ENCODE measurements around the gene KSR2.
"Not testable (repeated sequence)": the region's sequence is repeated elsewhere in the genome, so short reads cannot be mapped to it uniquely, and the experiment has no call there.

Gene KSR2

GRCh38 chr12:117680312-117680711 is 288.5 kb downstream of the KSR2 start:
- no peak for DNase-seq

- no peak for DNase-seq
These were observed 289.0 kb downstream of the KSR2 start for GRCh38 chr12:117679776-117680175.

- no peak for DNase-seq
These were observed 294.0 kb downstream of the KSR2 start for GRCh38 chr12:117674763-117675162.

GRCh38 chr12:117674313-117674712 is 294.5 kb downstream of the KSR2 start:
- DNase-seq, result no peak

- no peak for DNase-seq
These were observed 297.1 kb downstream of the KSR2 start for GRCh38 chr12:117671734-117672133.

DNA sequence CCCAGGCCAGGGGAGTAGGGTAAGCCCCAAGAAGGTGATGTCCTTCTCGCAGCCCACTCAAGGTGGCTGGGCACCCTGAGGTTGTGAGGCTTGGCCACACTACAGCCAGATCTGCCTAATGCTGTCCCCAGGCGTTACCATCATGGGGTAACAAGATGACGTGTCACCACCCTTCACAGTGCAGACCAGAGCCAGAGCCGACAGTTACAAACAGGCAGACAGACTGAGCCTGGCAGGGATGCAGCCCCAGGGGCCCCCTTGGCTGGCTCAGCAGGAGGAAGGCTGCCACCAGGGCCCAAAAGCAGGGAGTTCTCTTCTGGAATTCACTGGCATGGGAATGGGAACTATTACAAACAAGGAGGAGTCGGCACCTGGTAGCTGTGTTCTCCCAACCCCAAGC is 304.6 kb downstream of the KSR2 start:
- DNase-seq, result no peak

DNA sequence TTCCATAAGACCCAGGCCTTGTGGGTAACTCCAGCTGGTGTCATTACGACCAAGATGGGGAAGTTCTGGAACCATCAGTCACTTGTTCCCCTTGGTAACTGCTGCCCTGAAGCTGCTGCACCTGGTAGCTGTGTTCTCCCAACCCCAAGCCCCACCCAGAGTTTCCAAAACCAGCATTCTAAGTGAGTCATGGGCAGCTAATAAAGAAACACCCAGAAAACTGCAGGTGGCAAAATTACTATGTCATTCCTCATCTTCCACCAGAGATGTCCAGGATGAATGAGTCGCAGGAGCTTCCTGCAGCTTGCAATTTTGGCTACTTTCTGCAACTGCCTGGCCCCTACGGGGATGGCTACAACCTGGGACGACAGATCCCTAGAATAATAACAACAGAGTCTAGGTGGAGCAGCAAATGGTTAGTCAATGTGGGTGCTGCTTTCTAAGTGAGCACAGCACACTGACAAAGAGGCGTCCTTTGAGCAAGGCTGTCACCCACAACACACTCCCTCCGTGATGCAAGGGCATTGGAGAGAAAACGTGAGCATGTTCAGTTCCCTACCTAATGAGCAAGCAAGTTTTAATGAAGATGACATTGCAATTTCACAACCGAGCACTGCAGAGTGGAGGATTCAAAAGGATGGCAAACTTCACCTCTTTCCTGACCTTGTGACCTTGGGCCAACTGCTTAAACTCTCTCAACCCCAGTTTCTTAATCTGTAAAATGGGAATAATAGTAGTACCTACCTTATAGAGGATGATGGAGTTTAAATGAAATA is 306.0 kb downstream of the KSR2 start:
- DNase-seq, result no peak

- no peak for DNase-seq
These were observed 306.6 kb downstream of the KSR2 start for GRCh38 chr12:117662220-117662619.

GRCh38 chr12:117661471-117661870 is 307.3 kb downstream of the KSR2 start:
- DNase-seq, result no peak

GRCh38 chr12:117660896-117661295 is 307.9 kb downstream of the KSR2 start:
- DNase-seq, result no peak

- DNase-seq, result no peak
These were observed 310.6 kb downstream of the KSR2 start for GRCh38 chr12:117658226-117658625.

DNA sequence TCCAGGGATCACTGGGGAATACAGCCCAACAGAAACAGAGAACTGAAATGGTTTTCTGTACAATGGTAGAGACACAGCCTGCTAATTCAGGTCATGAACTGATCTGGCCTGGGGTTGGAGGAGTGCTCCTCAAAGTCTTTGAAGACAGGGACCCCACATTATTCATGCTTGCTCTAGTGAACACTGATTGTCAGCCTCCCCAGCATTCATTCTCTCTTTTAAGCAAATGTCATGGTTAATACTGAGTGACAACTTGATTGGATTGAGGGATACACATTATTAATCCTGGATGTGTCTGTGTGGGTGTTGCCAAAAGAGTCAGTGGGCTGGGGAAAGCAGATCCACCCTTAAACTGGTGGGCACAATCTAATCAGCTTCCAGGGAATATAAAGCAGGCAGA is 319.0 kb downstream of the KSR2 start:
- DNase-seq, result no peak

- DNase-seq, result no peak
These were observed 322.3 kb downstream of the KSR2 start for GRCh38 chr12:117646520-117646919.

GRCh38 chr12:117645473-117645872 is 323.3 kb downstream of the KSR2 start:
- no peak for DNase-seq

DNA sequence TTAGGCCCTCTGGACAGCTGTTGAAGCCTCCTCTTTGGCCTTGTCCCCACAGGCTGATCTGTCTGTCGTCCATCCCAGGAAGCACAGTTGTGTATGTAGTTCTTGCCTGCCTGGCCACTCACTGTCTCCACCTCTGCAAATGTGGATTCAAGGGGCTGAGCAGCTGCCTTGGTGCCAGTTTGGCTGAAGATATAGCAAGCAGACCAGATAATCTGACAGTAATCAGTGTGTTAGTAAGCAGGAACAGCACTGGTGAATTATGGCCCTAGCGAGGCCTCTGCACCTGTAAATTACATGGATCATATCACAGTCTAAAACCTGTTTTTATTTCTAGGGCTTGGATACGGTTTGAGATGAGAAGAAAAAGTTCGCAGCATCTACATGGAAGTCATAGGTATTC is 324.8 kb downstream of the KSR2 start:
- DNase-seq, result no peak

GRCh38 chr12:117641885-117642284 is 326.9 kb downstream of the KSR2 start:
- DNase-seq, result no peak

DNA sequence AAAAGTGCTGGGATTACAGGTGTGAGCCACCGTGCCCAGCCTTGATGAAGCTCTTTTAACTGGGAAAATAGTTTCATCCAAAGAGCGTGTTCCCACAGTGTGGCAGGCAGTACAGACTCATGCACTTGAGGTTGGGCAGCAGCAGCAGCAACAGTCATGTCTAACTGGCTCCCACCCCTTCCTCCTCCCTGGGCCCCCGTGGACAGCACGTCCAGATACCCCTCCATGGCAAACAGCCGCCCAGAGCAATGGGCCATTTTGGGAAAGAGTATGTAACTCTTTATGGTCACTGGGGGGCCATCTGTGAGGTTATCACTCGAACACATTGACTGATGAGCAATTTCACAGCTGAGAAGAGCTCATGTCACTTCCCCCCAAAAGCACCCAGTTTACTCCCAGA is 328.3 kb downstream of the KSR2 start:
- no peak for DNase-seq

GRCh38 chr12:117629454-117629853 is 339.3 kb downstream of the KSR2 start:
- no peak for DNase-seq

DNA sequence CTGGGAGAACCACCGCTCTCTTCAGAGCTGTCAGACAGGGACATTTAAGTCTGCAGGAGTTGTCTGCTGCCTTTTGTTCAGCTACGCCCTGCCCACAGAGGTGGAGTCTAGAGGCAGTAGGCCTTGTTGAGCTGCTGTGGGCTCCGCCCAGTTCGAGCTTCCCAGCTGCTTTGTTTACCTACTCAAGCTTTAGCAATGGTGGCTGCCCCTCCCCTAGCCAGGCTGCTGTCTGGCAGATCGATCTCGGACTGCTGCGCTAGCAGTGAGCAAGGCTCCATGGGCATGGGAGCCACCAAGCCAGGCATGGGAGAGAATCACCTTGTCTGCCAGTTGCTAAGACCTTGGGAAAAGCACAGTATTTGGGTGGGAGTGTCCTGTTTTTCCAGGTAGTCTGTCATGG is 340.1 kb downstream of the KSR2 start:
- not testable (repeated sequence) for DNase-seq

- DNase-seq, result no peak
These were observed 346.0 kb downstream of the KSR2 start for GRCh38 chr12:117622741-117623140.

DNA sequence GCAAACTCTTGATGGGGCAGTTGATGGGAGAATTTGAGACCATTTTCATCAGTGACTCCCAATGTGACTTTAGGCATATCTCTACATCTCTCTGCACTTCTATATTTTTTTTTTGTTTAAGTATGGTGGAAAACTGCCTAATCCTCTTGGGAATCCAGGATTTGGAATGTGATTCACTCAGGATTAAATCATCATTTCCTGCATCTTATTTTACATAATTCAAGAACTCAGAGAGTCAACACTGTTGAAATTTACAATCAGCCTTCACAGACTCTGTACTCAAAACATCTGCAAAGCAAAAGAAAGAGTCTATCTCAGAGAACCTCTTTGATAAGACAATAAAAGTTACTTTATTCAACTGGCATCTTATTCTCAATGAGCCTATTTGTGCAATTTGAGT is 346.7 kb downstream of the KSR2 start:
- DNase-seq, result no peak

GRCh38 chr12:117607778-117608177 is 361.0 kb downstream of the KSR2 start:
- no peak for DNase-seq

- no peak for DNase-seq
These were observed 361.8 kb downstream of the KSR2 start for GRCh38 chr12:117606945-117607344.

- DNase-seq, result no peak
These were observed 362.8 kb downstream of the KSR2 start for GRCh38 chr12:117606024-117606423.
